Heart left ventricle (tissue), 13 donors: ENCODE measurements around the gene ASTN2.

ENCODE experiments used
- CTCF ChIP-seq, 12 donors: fragments of 200-600 bp; sonication (generic) in 4 of 12; IDR thresholded peaks; one replicate each; pipeline versions ENCODE4 v1.5.0 to v1.8.0; 2018 to 2022; ENCODE audit warnings: antibody characterized with exemption in 12 of 12, mild to moderate bottlenecking in 5 of 12
- POLR2A ChIP-seq, 2 donors: fragments of 450-650 bp; IDR thresholded peaks; one replicate each; pipeline ENCODE4 v1.6.1; 2017; ENCODE audit warnings: antibody characterized with exemption in 2 of 2, mild to moderate bottlenecking in 2 of 2, moderate library complexity in 2 of 2
- donor health status: ischemic (EF 13 %, LVEDD 7.1; RV severe dilation, severe dysfunction).
- donor health status: DM: no; HTN: yes; CAD: no.
- donor health status: DM: no; HTN: no; CAD: no.
- donor health status: ischemic (EF 25% LVEDD 6.9; RV normal size, moderate dysfunction).
- donor health status: ischemic (EF 25% LVEDD 5.7; RV mildly dilated, moderate dysfunction).
- donor health status: ischemic (EF 35%, LVEDD 5.7; RV mildly dilated, moderate dysfunction).
- donor health status: nonischemic (EF 11% LVEDD 7.7; RV severe dilation, severe dysfunction).
- donor health status: DM: yes; HTN: yes; CAD: no.
- donor health status: PGD.
- donor health status: ischemic (EF 29% LVEDD 5.4; RV normal size, mild dysfunction).
- donor health status: nonischemic (EF 23%, LVEDD 6.1; RV moderate dilation, normal function).

GRCh38 chr9:116632990-116633838 lies 781.6 kb downstream of the ASTN2 start:
- no peak for TF ChIP-seq CTCF (IDR thresholded peaks at IDR 0.05)
- TF ChIP-seq POLR2A (IDR thresholded peaks at IDR 0.05), result no peak
